SK-N-SH treated with all-trans-retinoic acid at 6 μM for 48 hours (cell line): Measurements from ENCODE around the gene SYT6.

ENCODE experiments used
- ARNTL ChIP-seq: fragments of 450-650 bp; formaldehyde crosslinking; IDR thresholded peaks from 2 replicates; pipeline ENCODE4 v1.5.0; 2020; ENCODE audit warnings: low read depth, mild to moderate bottlenecking, moderate library complexity, borderline replicate concordance
- OSR1 ChIP-seq: fragments of 250-450 bp; sonication (Bioruptor Pico); IDR thresholded peaks from 2 replicates; pipeline ENCODE4 v1.8.0; 2022; ENCODE audit warnings: moderate library complexity, mild to moderate bottlenecking, inconsistent platforms
- PPARA ChIP-seq: fragments of 250-450 bp; sonication (Bioruptor Pico); IDR thresholded peaks from 2 replicates; pipeline ENCODE4 v1.5.0; 2020; ENCODE audit warnings: mild to moderate bottlenecking, borderline replicate concordance
- TCF4 ChIP-seq: fragments of 250-450 bp; sonication (Bioruptor Pico); IDR thresholded peaks from 2 replicates; pipeline ENCODE4 v1.8.0; 2021; ENCODE audit warnings: mild to moderate bottlenecking, moderate library complexity, borderline replicate concordance
- ZFP3 ChIP-seq: fragments of 250-450 bp; sonication (Bioruptor Pico); IDR thresholded peaks from 2 replicates; pipeline ENCODE4 v1.5.0; 2020; ENCODE audit warnings: mild to moderate bottlenecking, moderate library complexity
- ZFP30 ChIP-seq: fragments of 450-650 bp; formaldehyde crosslinking; IDR thresholded peaks from 2 replicates; pipeline ENCODE4 v1.5.0; 2022; ENCODE audit warnings: mild to moderate bottlenecking, moderate library complexity
- ZNF70 ChIP-seq: fragments of 450-650 bp; formaldehyde crosslinking; IDR thresholded peaks from 2 replicates; pipeline ENCODE4 v1.5.0; 2020; ENCODE audit warnings: mild to moderate bottlenecking, moderate library complexity
- ZNF8 ChIP-seq: fragments of 450-650 bp; formaldehyde crosslinking; IDR thresholded peaks from 2 replicates; pipeline ENCODE4 v1.5.0; 2020; ENCODE audit warnings: mild to moderate bottlenecking, moderate library complexity
- TF ChIP-seq, protein P1 (sequence below): fragments of 250-450 bp; sonication (Bioruptor Pico); IDR thresholded peaks from 2 replicates; pipeline ENCODE4 v1.8.0; 2021; ENCODE audit warnings: low read depth, mild to moderate bottlenecking, moderate library complexity, borderline replicate concordance
- TF ChIP-seq, protein P2 (sequence below): fragments of 250-450 bp; sonication (Bioruptor Pico); IDR thresholded peaks from 2 replicates; pipeline ENCODE4 v1.5.1; 2021; ENCODE audit warnings: mild to moderate bottlenecking, moderate library complexity
- TF ChIP-seq, protein P3 (sequence below): fragments of 250-450 bp; sonication (Bioruptor Pico); IDR thresholded peaks from 2 replicates; pipeline ENCODE4 v1.5.1; 2020; ENCODE audit warnings: low read depth, mild to moderate bottlenecking, moderate library complexity
- TF ChIP-seq, protein P4 (sequence below): fragments of 250-450 bp; sonication (Bioruptor Pico); IDR thresholded peaks from 2 replicates; pipeline ENCODE4 v1.8.0; 2020; ENCODE audit warnings: mild to moderate bottlenecking, moderate library complexity, borderline replicate concordance

DNA sequence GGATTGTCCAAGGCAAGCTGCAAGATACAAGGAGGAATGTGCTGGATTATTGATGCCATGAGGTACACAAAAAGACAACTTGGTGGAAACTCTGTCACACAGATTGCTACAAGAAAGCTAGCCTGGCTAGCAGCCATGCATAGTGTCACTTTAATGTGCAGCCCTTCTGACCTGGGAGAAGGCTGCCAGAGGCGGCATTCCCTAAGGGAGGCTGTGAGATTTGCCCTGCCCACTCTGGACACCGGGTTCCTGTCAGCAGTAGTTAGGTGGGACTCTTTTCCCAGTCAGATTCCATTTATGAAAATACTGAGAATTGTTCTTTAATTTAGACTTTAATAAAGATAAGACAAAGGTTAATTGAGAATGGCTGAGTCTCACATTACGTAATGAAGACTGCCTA is 47.8 kb upstream of the SYT6 start:
- TF ChIP-seq OSR1 (CRISPR knock-in tag) (no peak), ZFP30 (no peak), ARNTL (no peak), ZNF70 (CRISPR knock-in tag) (no peak), ZFP3 (no peak), ZNF8 (no peak), TCF4 (CRISPR knock-in tag) (no peak), PPARA (no peak)
- TF ChIP-seq, protein P1, sequence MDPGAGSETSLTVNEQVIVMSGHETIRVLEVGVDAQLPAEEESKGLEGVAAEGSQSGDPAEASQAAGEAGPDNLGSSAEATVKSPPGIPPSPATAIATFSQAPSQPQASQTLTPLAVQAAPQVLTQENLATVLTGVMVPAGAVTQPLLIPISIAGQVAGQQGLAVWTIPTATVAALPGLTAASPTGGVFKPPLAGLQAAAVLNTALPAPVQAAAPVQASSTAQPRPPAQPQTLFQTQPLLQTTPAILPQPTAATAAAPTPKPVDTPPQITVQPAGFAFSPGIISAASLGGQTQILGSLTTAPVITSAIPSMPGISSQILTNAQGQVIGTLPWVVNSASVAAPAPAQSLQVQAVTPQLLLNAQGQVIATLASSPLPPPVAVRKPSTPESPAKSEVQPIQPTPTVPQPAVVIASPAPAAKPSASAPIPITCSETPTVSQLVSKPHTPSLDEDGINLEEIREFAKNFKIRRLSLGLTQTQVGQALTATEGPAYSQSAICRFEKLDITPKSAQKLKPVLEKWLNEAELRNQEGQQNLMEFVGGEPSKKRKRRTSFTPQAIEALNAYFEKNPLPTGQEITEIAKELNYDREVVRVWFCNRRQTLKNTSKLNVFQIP (CRISPR knock-in tag), result no peak
- TF ChIP-seq, protein P2, sequence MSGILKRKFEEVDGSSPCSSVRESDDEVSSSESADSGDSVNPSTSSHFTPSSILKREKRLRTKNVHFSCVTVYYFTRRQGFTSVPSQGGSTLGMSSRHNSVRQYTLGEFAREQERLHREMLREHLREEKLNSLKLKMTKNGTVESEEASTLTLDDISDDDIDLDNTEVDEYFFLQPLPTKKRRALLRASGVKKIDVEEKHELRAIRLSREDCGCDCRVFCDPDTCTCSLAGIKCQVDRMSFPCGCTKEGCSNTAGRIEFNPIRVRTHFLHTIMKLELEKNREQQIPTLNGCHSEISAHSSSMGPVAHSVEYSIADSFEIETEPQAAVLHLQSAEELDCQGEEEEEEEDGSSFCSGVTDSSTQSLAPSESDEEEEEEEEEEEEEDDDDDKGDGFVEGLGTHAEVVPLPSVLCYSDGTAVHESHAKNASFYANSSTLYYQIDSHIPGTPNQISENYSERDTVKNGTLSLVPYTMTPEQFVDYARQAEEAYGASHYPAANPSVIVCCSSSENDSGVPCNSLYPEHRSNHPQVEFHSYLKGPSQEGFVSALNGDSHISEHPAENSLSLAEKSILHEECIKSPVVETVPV (CRISPR knock-in tag), result no peak
- TF ChIP-seq, protein P3, sequence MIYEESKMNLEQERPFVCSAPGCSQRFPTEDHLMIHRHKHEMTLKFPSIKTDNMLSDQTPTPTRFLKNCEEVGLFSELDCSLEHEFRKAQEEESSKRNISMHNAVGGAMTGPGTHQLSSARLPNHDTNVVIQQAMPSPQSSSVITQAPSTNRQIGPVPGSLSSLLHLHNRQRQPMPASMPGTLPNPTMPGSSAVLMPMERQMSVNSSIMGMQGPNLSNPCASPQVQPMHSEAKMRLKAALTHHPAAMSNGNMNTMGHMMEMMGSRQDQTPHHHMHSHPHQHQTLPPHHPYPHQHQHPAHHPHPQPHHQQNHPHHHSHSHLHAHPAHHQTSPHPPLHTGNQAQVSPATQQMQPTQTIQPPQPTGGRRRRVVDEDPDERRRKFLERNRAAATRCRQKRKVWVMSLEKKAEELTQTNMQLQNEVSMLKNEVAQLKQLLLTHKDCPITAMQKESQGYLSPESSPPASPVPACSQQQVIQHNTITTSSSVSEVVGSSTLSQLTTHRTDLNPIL, result no peak
- TF ChIP-seq, protein P4, sequence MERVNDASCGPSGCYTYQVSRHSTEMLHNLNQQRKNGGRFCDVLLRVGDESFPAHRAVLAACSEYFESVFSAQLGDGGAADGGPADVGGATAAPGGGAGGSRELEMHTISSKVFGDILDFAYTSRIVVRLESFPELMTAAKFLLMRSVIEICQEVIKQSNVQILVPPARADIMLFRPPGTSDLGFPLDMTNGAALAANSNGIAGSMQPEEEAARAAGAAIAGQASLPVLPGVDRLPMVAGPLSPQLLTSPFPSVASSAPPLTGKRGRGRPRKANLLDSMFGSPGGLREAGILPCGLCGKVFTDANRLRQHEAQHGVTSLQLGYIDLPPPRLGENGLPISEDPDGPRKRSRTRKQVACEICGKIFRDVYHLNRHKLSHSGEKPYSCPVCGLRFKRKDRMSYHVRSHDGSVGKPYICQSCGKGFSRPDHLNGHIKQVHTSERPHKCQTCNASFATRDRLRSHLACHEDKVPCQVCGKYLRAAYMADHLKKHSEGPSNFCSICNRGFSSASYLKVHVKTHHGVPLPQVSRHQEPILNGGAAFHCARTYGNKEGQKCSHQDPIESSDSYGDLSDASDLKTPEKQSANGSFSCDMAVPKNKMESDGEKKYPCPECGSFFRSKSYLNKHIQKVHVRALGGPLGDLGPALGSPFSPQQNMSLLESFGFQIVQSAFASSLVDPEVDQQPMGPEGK (CRISPR knock-in tag), result no peak
